ENCODE data around the gene REPS2. TPM values are rescaled to one million over a fixed set of nuclear protein-coding genes. Genes with fewer than 3 reads are reported as not detected.

Gene REPS2
- total RNA-seq, 4 donors from 2014 or later, result 3.6 to 8.7 (median 5.6) TPM

DNA sequence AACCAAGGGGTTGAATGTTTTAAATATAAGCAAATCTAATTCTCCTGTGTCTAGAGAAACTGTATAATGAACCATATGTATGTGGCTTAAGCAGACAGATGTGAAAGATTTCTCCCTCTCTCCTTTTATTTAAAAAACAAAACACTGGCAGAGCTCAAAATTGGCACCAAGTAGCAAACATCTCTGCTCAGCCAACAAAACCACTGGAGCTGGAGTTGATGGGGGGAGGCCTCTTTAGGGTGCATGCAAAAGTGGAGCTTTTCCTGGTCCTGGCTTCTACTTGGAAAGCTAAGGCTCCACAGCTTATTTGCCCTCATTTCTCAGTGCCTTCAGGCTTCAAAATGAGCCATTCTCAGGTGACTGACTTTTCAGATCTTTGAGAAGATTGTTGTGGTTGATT lies 95.6 kb downstream of the REPS2 start:
- H3K9me3 ChIP-seq, result no peaks in the 10 kb centered on the region
- no peak for DNase-seq
- H3K27me3 ChIP-seq, result no peaks in the 10 kb centered on the region
- no peak for TF ChIP-seq POLR2A (IDR thresholded peaks at IDR 0.05)
- TF ChIP-seq, protein P1, sequence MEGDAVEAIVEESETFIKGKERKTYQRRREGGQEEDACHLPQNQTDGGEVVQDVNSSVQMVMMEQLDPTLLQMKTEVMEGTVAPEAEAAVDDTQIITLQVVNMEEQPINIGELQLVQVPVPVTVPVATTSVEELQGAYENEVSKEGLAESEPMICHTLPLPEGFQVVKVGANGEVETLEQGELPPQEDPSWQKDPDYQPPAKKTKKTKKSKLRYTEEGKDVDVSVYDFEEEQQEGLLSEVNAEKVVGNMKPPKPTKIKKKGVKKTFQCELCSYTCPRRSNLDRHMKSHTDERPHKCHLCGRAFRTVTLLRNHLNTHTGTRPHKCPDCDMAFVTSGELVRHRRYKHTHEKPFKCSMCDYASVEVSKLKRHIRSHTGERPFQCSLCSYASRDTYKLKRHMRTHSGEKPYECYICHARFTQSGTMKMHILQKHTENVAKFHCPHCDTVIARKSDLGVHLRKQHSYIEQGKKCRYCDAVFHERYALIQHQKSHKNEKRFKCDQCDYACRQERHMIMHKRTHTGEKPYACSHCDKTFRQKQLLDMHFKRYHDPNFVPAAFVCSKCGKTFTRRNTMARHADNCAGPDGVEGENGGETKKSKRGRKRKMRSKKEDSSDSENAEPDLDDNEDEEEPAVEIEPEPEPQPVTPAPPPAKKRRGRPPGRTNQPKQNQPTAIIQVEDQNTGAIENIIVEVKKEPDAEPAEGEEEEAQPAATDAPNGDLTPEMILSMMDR (IDR thresholded peaks at IDR 0.05), result no peak
- no peaks in the 10 kb centered on the region for H3K4me1 ChIP-seq
- H3K4me3 ChIP-seq, result no peak overlapping the region
- no peaks in the 10 kb centered on the region for H3K36me3 ChIP-seq
- H3K27ac ChIP-seq, result no peak overlapping the region

DNA sequence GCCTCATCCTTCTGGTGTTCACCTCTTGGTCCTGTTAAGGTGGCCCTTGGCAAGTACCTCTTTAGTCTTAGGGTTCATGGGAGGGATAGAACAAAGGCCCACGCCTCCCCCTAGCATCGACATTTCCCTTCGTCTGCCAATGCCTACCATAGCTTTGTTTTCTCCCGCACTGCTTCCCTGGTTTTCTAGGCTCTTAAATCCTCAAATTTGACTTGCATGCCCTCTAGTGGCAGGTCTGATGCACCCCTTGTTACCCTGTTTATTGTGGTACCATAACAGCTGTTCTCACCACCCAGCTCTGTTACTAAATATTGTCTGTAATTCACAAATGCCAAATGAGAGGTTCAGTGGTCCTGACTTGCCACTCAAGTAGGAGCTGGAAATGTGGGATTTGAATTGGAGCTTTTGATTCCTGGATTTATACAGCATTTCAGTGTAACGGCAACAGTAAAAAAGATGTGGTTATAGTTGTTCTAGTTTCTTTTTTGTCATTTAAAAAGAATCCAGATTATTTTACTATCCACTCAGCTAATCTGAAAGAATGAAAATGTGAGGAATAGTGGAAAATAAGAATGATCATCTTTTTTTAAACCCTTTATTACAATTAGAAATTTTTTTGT lies 100.1 kb downstream of the REPS2 start:
- peak in 2 of 3 donors; percentile 37 to 87 for DNase-seq
- TF ChIP-seq, protein P1 (IDR thresholded peaks at IDR 0.05), result peak; percentile 22 to 85 (median 64)
- no peak for TF ChIP-seq POLR2A (IDR thresholded peaks at IDR 0.05)
- no peak overlapping the region for H3K27ac ChIP-seq

DNA sequence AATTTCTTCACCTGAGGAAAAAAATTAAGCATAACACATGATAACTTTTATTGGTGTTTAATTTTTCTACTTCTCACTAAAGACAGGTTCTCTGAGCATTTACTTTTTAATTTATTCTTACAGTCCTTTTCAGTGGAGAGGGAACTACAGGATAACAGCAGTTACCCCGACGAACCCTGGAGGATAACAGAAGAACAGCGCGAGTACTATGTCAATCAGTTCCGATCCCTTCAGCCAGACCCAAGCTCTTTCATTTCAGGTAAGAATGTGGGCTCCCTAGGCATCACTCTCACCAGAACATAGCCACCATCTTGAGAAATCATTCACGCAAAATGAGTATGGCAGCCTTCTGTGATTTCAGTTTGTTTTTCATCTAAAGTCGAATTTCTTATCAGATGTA lies 100.8 kb downstream of the REPS2 start:
- no peak overlapping the region for H3K4me3 ChIP-seq
- DNase-seq, result no peak
- no peak for TF ChIP-seq POLR2A (IDR thresholded peaks at IDR 0.05)
- TF ChIP-seq, protein P1 (IDR thresholded peaks at IDR 0.05), result no peak
- no peak overlapping the region for H3K27ac ChIP-seq
- no peaks in the 10 kb centered on the region for H3K36me3 ChIP-seq
- no peaks in the 10 kb centered on the region for H3K27me3 ChIP-seq
- H3K4me1 ChIP-seq, result no peaks in the 10 kb centered on the region
- H3K9me3 ChIP-seq, result no peaks in the 10 kb centered on the region

More for the DNA sequence above, 100.1 kb downstream of the REPS2 start:
- Histone ChIP-seq H3K4me3 (no peak overlapping the region), H3K4me1 (no peaks in the 10 kb centered on the region), H3K27me3 (no peaks in the 10 kb centered on the region), H3K36me3 (no peaks in the 10 kb centered on the region), H3K9me3 (no peaks in the 10 kb centered on the region)

DNA sequence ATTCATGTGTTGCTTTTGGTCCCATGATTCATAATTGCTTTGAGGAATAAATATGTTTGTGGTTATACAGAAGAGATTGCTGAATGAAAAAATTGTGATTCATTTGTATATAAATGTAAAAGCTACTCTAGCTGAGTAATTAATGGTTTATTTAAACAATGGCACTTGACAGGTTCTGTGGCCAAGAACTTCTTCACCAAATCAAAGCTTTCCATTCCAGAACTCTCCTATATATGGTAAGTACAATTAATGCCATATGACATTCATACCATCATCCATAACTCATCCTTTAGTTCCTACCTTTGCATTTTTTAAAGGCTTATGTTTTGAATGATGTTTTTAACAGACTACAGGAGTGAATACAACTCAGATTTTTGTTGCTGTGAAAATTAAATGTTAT lies 105.8 kb downstream of the REPS2 start:
- Histone ChIP-seq H3K27me3 (no peaks in the 10 kb centered on the region), H3K4me1 (no peaks in the 10 kb centered on the region), H3K4me3 (no peak overlapping the region), H3K27ac (no peak overlapping the region), H3K9me3 (no peaks in the 10 kb centered on the region), H3K36me3 (no peaks in the 10 kb centered on the region)
- TF ChIP-seq, protein P1 (IDR thresholded peaks at IDR 0.05), result no peak
- no peak for TF ChIP-seq POLR2A (IDR thresholded peaks at IDR 0.05)
- DNase-seq, result no peak

DNA sequence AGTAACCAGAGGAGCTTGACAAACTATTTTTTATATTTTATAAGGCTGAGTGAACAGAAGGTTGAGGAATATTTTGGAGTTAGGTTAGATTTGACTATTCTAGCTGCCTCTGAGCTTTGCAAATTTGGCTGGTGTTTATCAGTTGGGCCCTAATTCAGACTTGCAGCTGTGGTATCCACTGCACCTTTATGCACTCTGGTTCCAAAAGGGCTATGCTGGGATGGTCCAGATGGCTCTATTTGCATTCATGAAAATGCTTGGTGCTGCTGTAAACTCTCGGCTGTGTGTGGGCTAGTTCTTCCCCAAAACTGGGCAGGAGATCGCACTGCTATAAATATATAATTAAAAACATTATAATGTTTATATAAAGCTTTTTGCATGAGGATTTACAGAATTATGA lies 106.3 kb downstream of the REPS2 start:
- no peak for TF ChIP-seq POLR2A (IDR thresholded peaks at IDR 0.05)
- TF ChIP-seq, protein P1 (IDR thresholded peaks at IDR 0.05), result no peak
- H3K9me3 ChIP-seq, result no peaks in the 10 kb centered on the region
- no peak overlapping the region for H3K4me3 ChIP-seq
- H3K27ac ChIP-seq, result no peak overlapping the region
- DNase-seq, result no peak
- no peaks in the 10 kb centered on the region for H3K4me1 ChIP-seq
- H3K27me3 ChIP-seq, result no peaks in the 10 kb centered on the region
- no peaks in the 10 kb centered on the region for H3K36me3 ChIP-seq

DNA sequence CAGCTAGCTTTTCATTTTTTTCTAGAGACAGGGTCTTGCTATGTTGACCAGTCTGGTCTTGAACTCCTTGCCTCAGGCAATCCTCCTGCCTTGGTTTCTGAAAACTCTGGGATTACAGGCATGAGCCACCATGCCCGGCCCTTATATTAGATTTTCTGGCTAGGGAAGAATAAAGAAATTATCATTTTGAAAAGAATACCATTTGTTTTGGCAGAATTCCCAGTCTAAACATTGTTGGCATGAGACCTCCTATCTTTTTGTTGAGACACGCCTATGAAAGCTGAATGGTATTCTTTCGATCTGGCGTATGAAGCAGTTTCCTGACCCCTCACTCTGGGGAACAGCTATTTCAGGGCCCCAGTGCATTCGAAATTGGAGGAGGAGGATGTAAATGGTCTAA lies 107.0 kb downstream of the REPS2 start:
- DNase-seq, result no peak
- no peaks in the 10 kb centered on the region for H3K27me3 ChIP-seq
- TF ChIP-seq, protein P1 (IDR thresholded peaks at IDR 0.05), result no peak
- no peak for TF ChIP-seq POLR2A (IDR thresholded peaks at IDR 0.05)
- no peak overlapping the region for H3K4me3 ChIP-seq
- no peaks in the 10 kb centered on the region for H3K36me3 ChIP-seq
- H3K9me3 ChIP-seq, result no peaks in the 10 kb centered on the region
- no peak overlapping the region for H3K27ac ChIP-seq
- H3K4me1 ChIP-seq, result no peaks in the 10 kb centered on the region
